ENCODE results near the gene TEC. TPM values are rescaled to one million over a fixed set of nuclear protein-coding genes. Genes with fewer than 3 reads are reported as not detected.
A peak's percentile ranks its signal among the peaks of the same experiment; 100 is the strongest.
"Not testable (repeated sequence)": the region's sequence is repeated elsewhere in the genome, so short reads cannot be mapped to it uniquely, and the experiment has no call there.

TEC gene
- total and polyA plus RNA-seq, 2 experiments from 2014 or later: not detected

GRCh38 chr4:48299560-48299959 is 29.9 kb upstream of the TEC start:
- H3K79me2 ChIP-seq (ENCODE audit: insufficient read depth): no peaks in the 10 kb centered on the region
- no peak overlapping the region for H3K4me3 ChIP-seq
- H2AFZ ChIP-seq: no peak overlapping the region
- no peaks in the 10 kb centered on the region for H3K9me3 ChIP-seq (ENCODE audit: low read depth)
- H3K9ac ChIP-seq: no peak overlapping the region
- no peak overlapping the region for H3K27ac ChIP-seq
- TF ChIP-seq EZH2phosphoT487 (IDR thresholded peaks at IDR 0.05; ENCODE audit: insufficient read depth, low read depth) (no peak), EZH2 (IDR thresholded peaks at IDR 0.05; ENCODE audit: insufficient read depth, poor library complexity, severe bottlenecking) (no peak)
- WGBS, 2 experiments (ENCODE audit: low coverage in 1 of 2, low lambda C conversion rate in 2 of 2, missing lambda C conversion rate in 2 of 2): 77 to 84% methylated on average over 4 of the region's 4 CpGs
- no peaks in the 10 kb centered on the region for H4K20me1 ChIP-seq (ENCODE audit: insufficient read depth)
- H3K9me2 ChIP-seq (ENCODE audit: insufficient read depth): no peaks in the 10 kb centered on the region
- no peaks in the 10 kb centered on the region for H3K36me3 ChIP-seq (ENCODE audit: low read depth)
- H3K27me3 ChIP-seq (replicated peaks; ENCODE audit: insufficient read depth): no peaks in the 10 kb centered on the region
- no peak overlapping the region for H3K4me2 ChIP-seq (ENCODE audit: unreplicated experiment)
- in situ Hi-C loops (cut with MboI): no loop called here
- H3F3A ChIP-seq (ENCODE audit: insufficient read depth): peaks cover 3% of the 10 kb centered on the region; the same call in 1 of the 2 replicates
- DNase-seq: no peak
- peaks cover 8% of the 10 kb centered on the region; the same call in 1 of the 2 replicates for H3K4me1 ChIP-seq (ENCODE audit: insufficient read depth)

- Histone ChIP-seq H3F3A (ENCODE audit: insufficient read depth) (peaks cover 3% of the 10 kb centered on the region; the same call in 1 of the 2 replicates), H3K27me3 (replicated peaks; ENCODE audit: insufficient read depth) (no peaks in the 10 kb centered on the region), H3K4me2 (ENCODE audit: unreplicated experiment) (no peak overlapping the region), H4K20me1 (ENCODE audit: insufficient read depth) (no peaks in the 10 kb centered on the region), H3K9me2 (ENCODE audit: insufficient read depth) (no peaks in the 10 kb centered on the region), H3K9me3 (ENCODE audit: low read depth) (no peaks in the 10 kb centered on the region), H3K4me1 (ENCODE audit: insufficient read depth) (peaks cover 8% of the 10 kb centered on the region; the same call in 1 of the 2 replicates), H2AFZ (no peak overlapping the region), H3K27ac (no peak overlapping the region), H3K79me2 (ENCODE audit: insufficient read depth) (no peaks in the 10 kb centered on the region), H3K4me3 (no peak overlapping the region), H3K36me3 (ENCODE audit: low read depth) (no peaks in the 10 kb centered on the region), H3K9ac (no peak overlapping the region)
- 95% methylated on average over 2 of the region's 2 CpGs for WGBS, 2 experiments (ENCODE audit: low coverage in 1 of 2, low lambda C conversion rate in 2 of 2, missing lambda C conversion rate in 2 of 2)
- in situ Hi-C loops (cut with MboI): no loop called here
- DNase-seq: no peak
- TF ChIP-seq EZH2 (IDR thresholded peaks at IDR 0.05; ENCODE audit: insufficient read depth, poor library complexity, severe bottlenecking) (no peak), EZH2phosphoT487 (IDR thresholded peaks at IDR 0.05; ENCODE audit: insufficient read depth, low read depth) (no peak)
Observed at GRCh38 chr4:48297256-48297846, 27.7 kb upstream of the TEC start.

- in situ Hi-C loops (cut with MboI): no loop called here
- H3K4me1 ChIP-seq (ENCODE audit: insufficient read depth): peaks cover 8% of the 10 kb centered on the region; the same call in 1 of the 2 replicates
- no peak for DNase-seq
- no peaks in the 10 kb centered on the region for H3K36me3 ChIP-seq (ENCODE audit: low read depth)
- no peak overlapping the region for H3K4me3 ChIP-seq
- no peaks in the 10 kb centered on the region for H4K20me1 ChIP-seq (ENCODE audit: insufficient read depth)
- peaks cover 3% of the 10 kb centered on the region; the same call in 1 of the 2 replicates for H3F3A ChIP-seq (ENCODE audit: insufficient read depth)
- no peaks in the 10 kb centered on the region for H3K79me2 ChIP-seq (ENCODE audit: insufficient read depth)
- no peaks in the 10 kb centered on the region for H3K9me2 ChIP-seq (ENCODE audit: insufficient read depth)
- H3K27ac ChIP-seq: no peak overlapping the region
- no peaks in the 10 kb centered on the region for H3K9me3 ChIP-seq (ENCODE audit: low read depth)
- no peaks in the 10 kb centered on the region for H3K27me3 ChIP-seq (replicated peaks; ENCODE audit: insufficient read depth)
- no peak for TF ChIP-seq EZH2 (IDR thresholded peaks at IDR 0.05; ENCODE audit: insufficient read depth, poor library complexity, severe bottlenecking)
- H3K9ac ChIP-seq: no peak overlapping the region
- no peak overlapping the region for H2AFZ ChIP-seq
- no peak overlapping the region for H3K4me2 ChIP-seq (ENCODE audit: unreplicated experiment)
- WGBS, 2 experiments (ENCODE audit: low coverage in 1 of 2, low lambda C conversion rate in 2 of 2, missing lambda C conversion rate in 2 of 2): 41% methylated on average over 6 of the region's 6 CpGs
Observed at GRCh38 chr4:48296365-48296764, 26.7 kb upstream of the TEC start.

GRCh38 chr4:48295116-48295515 is 25.5 kb upstream of the TEC start:
- in situ Hi-C loops (cut with MboI): no loop called here
- no peak overlapping the region for H3K27ac ChIP-seq
- H3F3A ChIP-seq (ENCODE audit: insufficient read depth): peaks cover 3% of the 10 kb centered on the region; the same call in 1 of the 2 replicates
- H4K20me1 ChIP-seq (ENCODE audit: insufficient read depth): no peaks in the 10 kb centered on the region
- no peak overlapping the region for H3K9ac ChIP-seq
- peak; percentile 51 for DNase-seq
- no peak overlapping the region for H3K4me2 ChIP-seq (ENCODE audit: unreplicated experiment)
- H2AFZ ChIP-seq: no peak overlapping the region
- no peaks in the 10 kb centered on the region for H3K9me2 ChIP-seq (ENCODE audit: insufficient read depth)
- no peaks in the 10 kb centered on the region for H3K79me2 ChIP-seq (ENCODE audit: insufficient read depth)
- no peak overlapping the region for H3K4me3 ChIP-seq
- no peaks in the 10 kb centered on the region for H3K36me3 ChIP-seq (ENCODE audit: low read depth)
- H3K4me1 ChIP-seq (ENCODE audit: insufficient read depth): peaks cover 8% of the 10 kb centered on the region; the same call in 1 of the 2 replicates
- H3K27me3 ChIP-seq (replicated peaks; ENCODE audit: insufficient read depth): no peaks in the 10 kb centered on the region
- no peaks in the 10 kb centered on the region for H3K9me3 ChIP-seq (ENCODE audit: low read depth)
- TF ChIP-seq EZH2phosphoT487 (IDR thresholded peaks at IDR 0.05; ENCODE audit: insufficient read depth, low read depth) (no peak), EZH2 (IDR thresholded peaks at IDR 0.05; ENCODE audit: insufficient read depth, poor library complexity, severe bottlenecking) (no peak)

GRCh38 chr4:48292218-48292790 is 22.7 kb upstream of the TEC start:
- H4K20me1 ChIP-seq (ENCODE audit: insufficient read depth); H3K4me3 ChIP-seq; DNase-seq; H3K9me2 ChIP-seq (ENCODE audit: insufficient read depth); H3K9me3 ChIP-seq (ENCODE audit: low read depth); H3K4me2 ChIP-seq (ENCODE audit: unreplicated experiment); H3K9ac ChIP-seq; H2AFZ ChIP-seq; H3K36me3 ChIP-seq (ENCODE audit: low read depth); H3K79me2 ChIP-seq (ENCODE audit: insufficient read depth); H3F3A ChIP-seq (ENCODE audit: insufficient read depth); H3K27me3 ChIP-seq (replicated peaks; ENCODE audit: insufficient read depth); in situ Hi-C loops (cut with MboI); H3K27ac ChIP-seq; H3K4me1 ChIP-seq (ENCODE audit: insufficient read depth): not testable (repeated sequence)
- 81 to 90% methylated on average over 8 to 19 of the region's 40 CpGs for WGBS, 2 experiments (ENCODE audit: low coverage in 1 of 2, low lambda C conversion rate in 2 of 2, missing lambda C conversion rate in 2 of 2)
